Loucy (cell line): ENCODE measurements around the gene UBE2L3.
A peak's percentile ranks its signal among the peaks of the same experiment; 100 is the strongest.

Source experiments
- H2AFZ ChIP-seq: fragments of 200-600 bp; sonication (generic); 2 replicates; pipeline ENCODE4 v1.6.0; 2016; ENCODE audit warnings: antibody characterized with exemption, mild to moderate bottlenecking, low read length, moderate library complexity
- H3F3A ChIP-seq: fragments of 200-600 bp; 2 replicates; pipeline ENCODE4 v1.6.0; 2016; ENCODE audit warnings: antibody characterized with exemption, low read depth, mild to moderate bottlenecking
- H3K27me3 ChIP-seq: fragments of 200-600 bp; sonication (generic); 2 replicates; pipeline ENCODE4 v1.6.1; 2014; ENCODE audit warnings: low read length, mild to moderate bottlenecking; ENCODE audit not compliant: insufficient read depth, poor library complexity, severe bottlenecking
- H3K36me3 ChIP-seq: fragments of 200-600 bp; sonication (generic); 2 replicates; pipeline ENCODE4 v1.6.1; 2016; ENCODE audit warnings: low read length; ENCODE audit not compliant: insufficient read depth
- H3K4me1 ChIP-seq: fragments of 200-600 bp; sonication (generic); 2 replicates; pipeline ENCODE4 v1.5.1; 2014; ENCODE audit warnings: low read length, mild to moderate bottlenecking; ENCODE audit not compliant: insufficient read depth, poor library complexity, severe bottlenecking
- H3K4me2 ChIP-seq: fragments of 200-600 bp; sonication (generic); 2 replicates; pipeline ENCODE4 v1.6.0; 2014; ENCODE audit warnings: antibody characterized with exemption, low read length, low read depth, mild to moderate bottlenecking; ENCODE audit not compliant: poor library complexity, severe bottlenecking
- H3K4me3 ChIP-seq: fragments of 200-600 bp; sonication (generic); 2 replicates; pipeline ENCODE4 v1.5.1; 2014; ENCODE audit warnings: low read length, mild to moderate bottlenecking, mixed read lengths; ENCODE audit not compliant: poor library complexity, severe bottlenecking
- H3K79me2 ChIP-seq: fragments of 200-600 bp; sonication (generic); 2 replicates; pipeline ENCODE4 v1.6.1; 2014; ENCODE audit warnings: low read length; ENCODE audit not compliant: insufficient read depth
- H3K9ac ChIP-seq: fragments of 200-600 bp; sonication (generic); 2 replicates; pipeline ENCODE4 v1.6.0; 2014; ENCODE audit warnings: mild to moderate bottlenecking, low read depth, low read length, moderate library complexity; ENCODE audit not compliant: poor library complexity, severe bottlenecking
- H3K9me2 ChIP-seq: fragments of 200-600 bp; sonication (generic); replicated peaks from 2 replicates; pipeline ENCODE4 v1.6.1; 2016; ENCODE audit warnings: low read depth, low read length, mixed read lengths
- H3K9me3 ChIP-seq: fragments of 200-600 bp; sonication (generic); 2 replicates; pipeline ENCODE4 v1.6.1; 2014; ENCODE audit warnings: mild to moderate bottlenecking, antibody characterized with exemption, low read length, low read depth; ENCODE audit not compliant: insufficient read depth
- H4K20me1 ChIP-seq: fragments of 200-600 bp; sonication (generic); 2 replicates; pipeline ENCODE4 v1.6.0; 2014; ENCODE audit warnings: antibody characterized with exemption, low read length, mild to moderate bottlenecking; ENCODE audit not compliant: insufficient read depth, poor library complexity, severe bottlenecking
- CTCF ChIP-seq: fragments of 200-600 bp; sonication (generic); conservative IDR thresholded peaks from 2 replicates; pipeline ENCODE4 v1.5.1; 2014; ENCODE audit warnings: mild to moderate bottlenecking, antibody characterized with exemption, low read length
- EZH2phosphoT487 ChIP-seq: fragments of 200-600 bp; IDR thresholded peaks from 2 replicates; pipeline ENCODE4 v1.6.1; 2018; ENCODE audit warnings: antibody characterized with exemption, mild to moderate bottlenecking, moderate library complexity, borderline replicate concordance

UBE2L3 gene

GRCh38 chr22:21651521-21652009 is 84.1 kb downstream of the UBE2L3 start:
- H3K4me1 ChIP-seq: peaks cover 27% of the 10 kb centered on the region
- peak overlapping the region; percentile 99 for H3K9ac ChIP-seq
- H3K27me3 ChIP-seq: peaks cover 5% of the 10 kb centered on the region
- H3K9me2 ChIP-seq: no peaks in the 10 kb centered on the region
- no peaks in the 10 kb centered on the region for H4K20me1 ChIP-seq
- peaks cover 44% of the 10 kb centered on the region for H3K79me2 ChIP-seq
- peak overlapping the region; percentile 86 for H2AFZ ChIP-seq
- TF ChIP-seq CTCF: no peak
- TF ChIP-seq EZH2phosphoT487: no peak
- peaks cover 14% of the 10 kb centered on the region; the same call in 1 of the 2 replicates for H3K36me3 ChIP-seq
- peak overlapping the region; percentile 94 for H3K4me2 ChIP-seq
- H3K9me3 ChIP-seq: no peaks in the 10 kb centered on the region
- peak overlapping the region; percentile 86 for H3K4me3 ChIP-seq
- H3F3A ChIP-seq: peaks cover 9% of the 10 kb centered on the region

DNA sequence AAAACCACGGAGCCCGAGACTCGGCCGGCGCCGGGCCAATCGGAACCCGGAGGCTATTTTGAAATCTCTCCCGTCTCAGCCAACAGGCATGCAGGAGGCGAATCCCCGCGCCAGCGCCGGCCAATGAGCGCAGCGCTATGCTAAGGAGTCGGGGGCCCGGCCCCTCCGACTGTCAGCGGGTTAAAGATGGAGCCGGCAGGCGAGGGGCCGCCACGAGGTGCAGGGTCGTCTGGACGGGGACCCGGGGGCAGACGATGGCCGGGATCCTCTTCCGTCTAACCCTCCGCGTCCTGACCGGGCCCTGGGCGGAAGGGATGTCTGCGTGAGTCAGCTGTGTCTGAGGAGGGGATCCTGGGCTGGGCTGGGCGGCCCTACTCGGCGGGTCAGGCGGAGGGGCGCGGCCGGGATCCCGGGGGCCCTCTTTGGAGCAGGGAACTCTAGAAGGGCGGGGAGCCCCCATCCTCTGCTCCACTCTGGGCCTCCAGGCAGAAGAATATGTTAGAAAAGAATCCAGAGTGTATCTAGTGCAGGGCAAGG is 84.6 kb downstream of the UBE2L3 start:
- H3K79me2 ChIP-seq: peaks cover 43% of the 10 kb centered on the region
- peaks cover 5% of the 10 kb centered on the region for H3K27me3 ChIP-seq
- no peaks in the 10 kb centered on the region for H3K9me2 ChIP-seq
- H3K4me2 ChIP-seq: peak overlapping the region; percentile 94
- H3K9ac ChIP-seq: peak overlapping the region; percentile 99
- H4K20me1 ChIP-seq: no peaks in the 10 kb centered on the region
- peak overlapping the region; percentile 88 for H2AFZ ChIP-seq
- peak overlapping the region; percentile 86 for H3K4me3 ChIP-seq
- no peaks in the 10 kb centered on the region for H3K9me3 ChIP-seq
- TF ChIP-seq CTCF (no peak), EZH2phosphoT487 (no peak)
- H3K36me3 ChIP-seq: peaks cover 14% of the 10 kb centered on the region; the same call in 1 of the 2 replicates
- H3F3A ChIP-seq: peaks cover 13% of the 10 kb centered on the region
- H3K4me1 ChIP-seq: peaks cover 32% of the 10 kb centered on the region

DNA sequence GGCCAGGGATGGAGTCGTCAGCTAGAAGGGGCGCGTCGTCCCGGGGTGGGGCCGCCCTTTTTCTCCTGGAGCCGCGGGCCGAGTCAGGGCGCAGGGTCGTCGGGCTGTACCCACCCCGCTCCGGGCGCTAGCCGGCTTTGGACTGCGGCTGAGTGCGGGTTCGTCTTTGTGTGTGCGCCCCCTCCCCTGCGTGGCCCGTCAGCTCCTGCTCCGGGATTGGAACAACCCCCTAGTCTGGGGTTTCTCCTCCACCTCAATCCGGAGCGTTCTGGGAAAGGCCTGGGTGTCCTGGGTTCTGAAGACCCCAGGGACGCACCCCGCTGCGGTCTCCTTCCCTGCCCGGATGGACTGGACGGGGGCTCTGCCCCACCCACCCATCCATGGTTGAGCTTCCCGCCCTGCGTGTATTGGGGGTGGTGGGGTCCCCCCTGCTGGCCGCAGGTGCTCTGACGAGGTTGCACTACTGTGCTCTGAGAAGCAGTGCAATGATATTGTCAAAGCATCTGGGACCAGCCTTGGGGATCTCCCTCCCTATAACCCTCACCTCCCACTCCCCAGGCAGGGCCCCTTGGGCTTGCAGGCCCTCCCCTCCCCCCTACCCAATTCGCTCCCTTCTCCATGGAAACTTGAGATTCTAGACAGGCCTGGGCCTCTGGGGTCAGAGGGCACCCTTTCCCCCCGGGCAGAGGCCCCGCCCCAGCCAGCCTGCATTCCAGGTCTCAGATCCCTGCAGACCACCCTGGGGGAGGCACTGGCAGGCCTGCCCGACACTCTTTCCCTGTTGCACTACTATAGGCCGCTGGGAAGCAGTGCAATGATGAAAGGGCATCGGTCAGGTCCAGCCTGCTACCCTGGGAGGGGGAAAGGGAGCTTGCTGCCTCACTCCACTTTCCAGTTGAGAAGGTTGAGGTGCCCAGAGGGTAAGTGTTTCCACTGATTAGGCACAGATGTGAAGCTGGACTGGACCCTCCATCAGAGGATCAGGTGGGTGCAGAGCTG is 85.3 kb downstream of the UBE2L3 start:
- Histone ChIP-seq H3K9me2 (no peaks in the 10 kb centered on the region), H2AFZ (peak overlapping the region; percentile 88), H3K4me2 (peak overlapping the region; percentile 94), H3K36me3 (peaks cover 14% of the 10 kb centered on the region; the same call in 1 of the 2 replicates), H3K4me3 (peak overlapping the region; percentile 86), H3K4me1 (peaks cover 37% of the 10 kb centered on the region), H3F3A (peaks cover 15% of the 10 kb centered on the region), H3K79me2 (peaks cover 38% of the 10 kb centered on the region), H3K9ac (peak overlapping the region; percentile 99), H4K20me1 (no peaks in the 10 kb centered on the region), H3K9me3 (no peaks in the 10 kb centered on the region), H3K27me3 (peaks cover 5% of the 10 kb centered on the region)
- TF ChIP-seq CTCF (peak; percentile 39), EZH2phosphoT487 (no peak)
